ENCODE data around the gene PRKAG2.

Gene PRKAG2

DNA sequence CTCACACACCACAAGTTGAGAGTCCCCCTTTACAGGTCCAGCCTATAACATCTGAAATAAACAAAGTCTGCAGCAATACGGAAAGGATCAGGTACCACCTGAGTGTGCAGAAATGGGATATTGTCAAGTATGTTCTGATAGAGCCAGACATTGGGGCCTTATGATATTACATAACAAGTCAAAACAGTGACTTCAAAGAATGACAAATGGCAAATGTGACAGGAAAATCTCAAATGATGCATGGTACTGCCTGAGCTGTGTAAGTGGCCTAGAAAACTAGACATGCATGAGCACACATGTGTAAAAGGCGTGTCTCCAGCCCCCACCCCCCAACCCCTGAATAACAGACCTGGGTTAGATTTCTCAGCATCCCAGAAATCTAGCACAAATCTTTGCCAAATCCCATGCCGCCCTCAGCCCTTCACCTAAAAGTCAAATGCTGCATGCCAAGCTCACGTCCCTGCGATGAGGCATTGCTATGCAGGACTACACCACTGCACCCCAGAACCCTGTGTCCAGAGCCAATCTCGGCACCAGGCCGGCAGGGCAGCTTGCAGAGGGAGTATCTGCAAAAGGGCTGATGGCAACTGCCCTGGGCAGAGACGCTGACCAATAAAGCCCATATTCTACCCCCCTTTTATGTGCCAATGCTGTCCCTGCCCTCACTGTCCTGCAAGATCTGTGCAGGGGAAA, 58.8 kb downstream of the PRKAG2 start:
- DNase-seq (ENCODE audit: low spot score): no peak

DNA sequence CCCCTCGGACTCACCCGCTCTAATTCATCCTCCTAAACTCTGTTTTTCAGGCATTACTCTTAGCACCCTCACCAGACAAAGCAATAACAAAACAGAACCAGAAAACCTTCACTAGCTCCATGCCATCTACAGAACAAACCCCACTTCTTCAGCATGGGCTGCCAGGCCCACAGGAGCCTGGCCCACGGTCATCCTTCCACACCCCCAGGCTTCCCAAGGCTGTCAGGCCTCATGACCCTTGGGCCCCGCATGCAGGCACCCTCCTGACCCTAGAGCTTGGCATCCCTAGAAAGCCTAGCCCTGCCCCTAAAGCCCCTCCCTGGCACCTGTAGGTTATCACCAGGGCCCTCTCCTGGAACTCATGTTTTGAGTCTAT, 59.6 kb downstream of the PRKAG2 start:
- no peak for DNase-seq (ENCODE audit: low spot score)

DNA sequence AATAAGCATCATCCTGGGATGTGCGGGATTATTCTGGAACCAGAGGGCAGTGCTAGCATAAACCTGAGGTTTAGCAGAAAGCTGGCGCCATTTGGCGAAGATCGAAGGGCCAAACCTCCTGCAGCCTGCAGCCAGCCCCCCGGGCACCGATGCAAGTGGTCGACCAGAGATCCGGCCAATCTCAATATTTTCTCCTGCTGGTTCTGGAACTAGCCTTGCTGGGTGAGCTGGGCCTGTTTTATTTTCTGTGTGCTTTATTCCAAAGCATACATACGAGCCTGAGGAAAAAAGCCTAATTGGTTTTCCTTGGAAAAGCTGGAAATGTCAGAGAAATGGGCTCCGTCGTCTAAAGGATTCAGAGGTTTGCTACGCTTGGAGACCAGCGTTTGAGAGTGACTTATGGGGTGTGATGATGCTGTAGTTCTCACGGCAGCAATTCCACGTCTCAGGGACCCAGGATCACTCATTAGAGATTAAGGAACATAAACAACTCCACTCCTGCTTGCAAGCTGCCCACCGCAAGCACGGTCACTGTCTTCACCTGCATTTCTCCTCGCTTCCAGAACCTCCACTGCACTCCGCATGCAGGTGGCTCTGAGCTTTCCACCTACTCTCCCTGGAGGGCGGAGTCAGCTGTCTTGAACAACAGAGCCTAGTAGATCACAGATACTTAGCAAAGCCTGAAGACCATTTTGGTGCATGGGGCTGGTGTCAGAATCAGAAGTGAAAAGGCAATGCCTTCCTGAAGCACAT, 60.2 kb downstream of the PRKAG2 start:
- no peak for DNase-seq (ENCODE audit: low spot score)

DNA sequence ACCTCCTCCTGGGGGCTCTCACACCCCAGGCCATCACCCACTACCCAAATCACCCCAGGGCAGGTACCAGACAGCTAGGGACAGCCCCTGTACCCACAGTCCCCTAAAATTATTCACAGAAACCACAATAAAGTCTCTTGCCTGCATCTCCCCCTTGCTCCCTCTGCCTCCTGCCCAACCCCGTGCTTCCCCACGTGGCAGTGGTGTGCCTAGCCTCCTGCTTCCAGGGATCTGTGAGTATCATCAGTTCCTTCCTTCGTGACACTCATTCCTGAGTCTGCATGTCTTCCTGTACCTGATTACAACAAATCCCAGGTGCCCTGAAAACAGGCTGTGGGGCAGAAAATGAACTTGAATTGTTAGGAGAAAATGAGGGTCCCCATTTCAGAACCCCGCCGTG, 61.5 kb downstream of the PRKAG2 start:
- no peak for DNase-seq (ENCODE audit: low spot score)

DNA sequence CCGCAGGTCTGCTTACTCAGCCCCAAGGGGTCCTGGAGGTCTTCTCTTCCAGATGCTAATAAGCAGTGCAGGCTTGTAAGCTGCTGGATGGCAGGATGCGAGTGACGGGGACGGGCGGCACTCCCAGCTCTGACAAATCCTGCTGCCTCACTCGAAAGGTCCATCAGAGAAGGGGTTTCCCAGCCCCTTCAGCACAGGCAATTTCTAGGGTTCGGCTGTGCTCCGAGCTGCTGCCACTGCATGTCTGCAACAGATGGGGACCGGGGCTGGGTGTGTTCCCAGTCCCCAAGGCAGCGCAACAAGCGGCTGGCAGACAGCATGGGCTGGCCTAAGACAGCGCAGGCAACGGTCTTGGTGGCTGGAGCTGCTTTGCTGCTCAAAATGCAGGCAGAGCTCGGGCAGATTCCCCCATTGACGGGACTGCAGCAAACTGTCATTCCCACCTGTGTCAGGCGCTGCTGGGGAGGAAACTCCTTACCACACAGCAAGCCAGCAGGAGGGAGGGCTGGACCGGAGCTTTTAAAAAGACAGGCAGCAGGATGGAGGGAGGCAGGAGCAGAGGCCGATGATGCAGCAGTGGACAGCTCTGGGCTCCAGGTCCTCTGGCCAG, 62.4 kb downstream of the PRKAG2 start:
- no peak for DNase-seq (ENCODE audit: low spot score)

DNA sequence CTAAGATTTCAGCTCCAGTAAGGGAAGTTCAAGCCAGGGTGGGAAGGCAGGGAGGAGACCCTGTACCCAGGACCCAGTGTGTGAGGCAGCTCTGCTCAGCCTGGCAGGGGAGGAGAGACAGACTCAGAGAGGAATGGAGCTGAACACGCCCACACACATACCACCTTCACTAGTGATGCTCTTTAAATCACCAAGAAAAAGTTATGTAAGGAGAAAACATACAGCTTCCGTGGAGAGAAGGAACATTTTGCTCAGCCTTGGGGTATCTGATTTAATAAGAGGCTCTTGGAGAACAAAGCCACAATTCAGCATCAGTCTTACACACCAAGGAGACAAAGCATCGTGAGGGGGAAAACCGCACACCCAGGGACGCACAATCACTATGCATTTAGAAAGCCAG, 62.9 kb downstream of the PRKAG2 start:
- DNase-seq (ENCODE audit: low spot score): no peak

DNA sequence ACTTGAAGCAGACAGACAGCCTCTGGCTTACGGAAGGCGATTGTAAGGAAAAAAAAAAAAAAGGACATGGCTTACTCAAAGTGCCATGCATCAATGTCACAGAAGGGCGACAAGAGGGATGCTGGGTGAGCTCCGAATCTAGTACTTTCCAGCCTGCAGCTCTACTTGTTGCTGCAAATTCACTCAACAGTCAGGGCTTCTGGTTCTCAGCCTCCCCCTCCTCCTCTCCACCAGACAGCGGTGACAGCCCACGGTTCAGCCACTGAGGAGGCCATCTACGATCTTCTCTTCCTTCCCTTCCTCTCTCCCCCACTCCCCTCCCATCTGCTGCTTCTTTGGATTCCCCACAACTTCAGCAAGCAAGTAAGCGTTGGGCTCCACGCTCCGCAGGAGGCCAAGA, 63.5 kb downstream of the PRKAG2 start:
- DNase-seq (ENCODE audit: low spot score): no peak

DNA sequence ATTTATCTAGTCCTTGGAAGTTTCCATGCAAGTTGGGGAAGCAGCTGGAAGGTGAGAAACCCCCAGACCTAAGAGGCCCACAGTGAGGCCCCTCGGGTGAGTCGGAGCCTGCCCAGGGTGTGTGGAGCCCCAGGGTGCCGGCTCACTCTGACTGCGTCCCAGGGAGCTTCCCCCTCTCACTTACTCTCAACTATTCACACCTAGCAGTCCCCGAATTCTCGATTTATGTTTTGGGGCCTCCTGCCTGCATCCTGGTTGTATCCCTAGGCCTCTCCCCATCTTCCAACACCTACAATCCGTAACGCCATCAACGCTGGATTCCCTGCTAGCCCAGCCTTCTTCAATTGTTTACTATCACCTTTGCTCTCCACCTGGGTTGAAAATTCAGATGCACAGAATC, 63.9 kb downstream of the PRKAG2 start:
- DNase-seq (ENCODE audit: low spot score): no peak

DNA sequence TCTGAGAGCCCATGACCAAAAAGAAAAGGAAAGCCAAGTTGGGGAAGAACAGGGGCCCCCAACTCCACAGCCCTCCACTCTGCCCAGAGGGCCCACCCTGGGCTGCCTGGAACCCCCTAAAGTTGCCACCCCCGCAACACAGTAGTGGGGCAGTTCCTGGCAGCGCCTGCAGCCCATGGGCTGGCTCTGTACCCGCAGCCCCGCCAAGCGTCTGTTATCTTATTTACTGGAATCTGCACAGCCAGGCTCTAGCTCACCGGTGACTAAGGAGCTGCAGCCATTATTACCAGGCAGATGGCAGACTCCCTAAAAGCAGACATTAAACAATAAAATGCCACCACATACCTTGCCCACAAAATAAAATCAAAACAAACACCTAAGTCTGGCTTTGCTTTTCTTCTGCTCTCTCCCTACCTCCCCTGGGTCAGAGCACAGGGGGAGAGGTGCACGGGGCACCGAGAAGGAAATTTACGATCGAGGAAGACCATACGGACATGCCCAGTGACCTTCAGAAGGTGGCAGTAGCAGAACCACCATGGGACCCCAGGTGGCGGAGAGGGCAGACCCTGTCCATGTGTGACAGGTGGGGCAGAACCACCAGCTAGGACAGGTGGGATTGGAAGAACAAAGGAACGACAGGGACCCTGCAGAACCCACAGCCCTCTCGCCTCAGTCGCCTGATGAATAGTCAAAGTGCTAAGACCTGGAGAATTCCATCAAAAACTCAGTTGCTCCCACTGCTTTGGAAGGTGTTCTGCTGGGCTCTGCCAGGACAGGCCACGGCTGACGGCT, 66.3 kb downstream of the PRKAG2 start:
- DNase-seq (ENCODE audit: low spot score): no peak

DNA sequence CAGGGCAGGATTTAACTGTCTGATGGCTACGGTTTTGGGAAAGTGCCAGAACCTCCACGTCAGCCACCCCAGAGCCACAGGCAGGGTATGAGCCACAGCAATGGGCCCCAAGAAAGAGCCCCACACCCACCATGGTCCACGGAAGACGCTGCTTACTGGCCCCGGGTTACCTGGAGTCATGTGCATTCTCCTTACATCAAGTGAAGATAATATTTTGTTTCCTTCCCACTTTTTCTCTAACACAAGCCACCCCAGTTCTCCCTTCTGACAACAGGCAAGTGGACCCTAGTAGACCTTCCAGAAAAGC, 67.1 kb downstream of the PRKAG2 start:
- no peak for DNase-seq (ENCODE audit: low spot score)

DNA sequence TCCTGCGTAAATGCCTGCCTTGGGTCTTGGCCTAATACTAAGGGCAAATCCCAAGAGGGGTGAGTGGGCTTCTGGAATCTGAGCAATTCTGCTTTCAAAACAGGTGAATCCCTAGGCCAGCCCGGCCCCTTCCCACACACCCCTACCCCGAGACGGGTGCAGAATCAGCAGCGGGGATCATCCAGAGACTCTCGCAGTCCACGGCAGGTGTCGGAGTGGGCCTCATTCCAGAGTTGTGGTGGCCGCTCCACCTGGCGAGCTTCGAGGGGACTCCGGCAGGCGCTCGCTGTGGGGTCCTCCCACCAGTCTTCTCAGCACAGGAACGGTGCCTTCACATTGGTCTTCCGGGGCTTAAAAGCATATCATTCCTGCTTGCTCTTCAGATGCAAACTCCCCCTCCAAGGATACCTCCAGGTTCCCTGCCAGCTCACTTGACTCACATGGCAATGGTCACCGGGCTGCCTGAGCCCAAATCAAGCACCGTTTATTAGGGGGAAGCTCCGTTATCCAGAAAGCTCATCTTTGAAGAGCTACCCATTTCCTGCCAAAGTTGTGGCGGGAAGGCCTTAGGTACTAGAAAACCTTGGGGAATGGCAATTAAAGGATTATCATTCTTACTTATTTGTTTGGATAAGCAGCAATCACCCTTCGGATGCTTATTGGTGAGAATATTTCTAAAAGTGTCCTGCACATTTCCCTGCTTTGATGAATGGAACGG, 67.6 kb downstream of the PRKAG2 start:
- DNase-seq (ENCODE audit: low spot score): no peak

DNA sequence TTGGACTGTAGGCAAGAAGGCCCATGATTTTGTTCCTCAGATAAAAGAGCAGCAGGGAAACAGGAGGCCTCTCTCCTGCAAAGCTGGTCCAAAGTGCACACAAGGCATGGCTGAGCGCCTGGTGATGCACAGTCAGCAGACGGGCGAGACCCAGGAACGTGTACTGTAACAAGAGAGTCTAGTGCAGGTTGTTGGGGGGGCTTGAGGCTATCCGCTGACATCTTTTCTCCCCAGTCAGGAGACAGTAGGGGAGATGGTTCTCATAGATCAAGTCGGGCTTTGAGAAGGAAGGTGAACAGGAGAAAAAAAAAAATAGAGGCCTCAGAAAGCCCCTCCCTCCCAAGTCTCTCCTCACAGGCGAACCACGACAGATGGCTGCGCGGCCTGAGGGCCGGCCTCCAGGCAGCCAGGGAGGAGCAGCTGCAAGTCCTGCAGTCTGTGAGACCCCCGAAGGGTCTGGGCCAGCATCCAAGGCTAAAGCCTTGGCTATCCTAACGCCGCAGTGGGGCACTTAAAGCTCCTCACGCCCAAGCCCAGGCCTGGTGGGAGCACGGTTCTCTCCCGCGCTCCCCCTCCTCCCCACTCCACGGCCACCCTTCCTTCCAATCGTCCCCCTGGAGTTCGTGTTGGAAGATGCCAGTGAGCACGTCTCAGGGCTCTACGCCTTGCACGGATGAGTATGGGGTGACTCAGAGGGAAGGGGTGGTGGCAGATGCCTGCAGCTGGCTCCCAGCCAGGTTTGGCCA, 68.3 kb downstream of the PRKAG2 start:
- DNase-seq (ENCODE audit: low spot score): no peak

DNA sequence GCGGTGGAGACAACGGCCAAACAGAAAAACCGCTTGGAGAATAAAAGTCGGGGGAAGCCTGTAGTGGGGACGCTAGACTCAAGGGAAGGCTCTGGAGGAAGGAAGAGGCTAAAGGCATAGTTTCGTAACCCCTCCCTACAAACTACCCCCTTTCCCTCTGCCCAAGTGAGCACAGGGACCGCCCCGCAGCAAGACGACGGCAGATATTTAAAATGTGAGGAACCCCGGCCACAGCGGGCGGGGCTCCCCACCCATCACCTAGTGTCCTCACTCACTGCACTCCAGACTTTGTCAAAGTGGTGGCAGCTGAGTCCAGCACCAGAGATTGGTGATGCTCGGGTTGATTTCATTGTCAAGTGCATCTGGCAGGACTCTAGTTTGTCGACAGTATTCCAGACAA, 69.1 kb downstream of the PRKAG2 start:
- no peak for DNase-seq (ENCODE audit: low spot score)

DNA sequence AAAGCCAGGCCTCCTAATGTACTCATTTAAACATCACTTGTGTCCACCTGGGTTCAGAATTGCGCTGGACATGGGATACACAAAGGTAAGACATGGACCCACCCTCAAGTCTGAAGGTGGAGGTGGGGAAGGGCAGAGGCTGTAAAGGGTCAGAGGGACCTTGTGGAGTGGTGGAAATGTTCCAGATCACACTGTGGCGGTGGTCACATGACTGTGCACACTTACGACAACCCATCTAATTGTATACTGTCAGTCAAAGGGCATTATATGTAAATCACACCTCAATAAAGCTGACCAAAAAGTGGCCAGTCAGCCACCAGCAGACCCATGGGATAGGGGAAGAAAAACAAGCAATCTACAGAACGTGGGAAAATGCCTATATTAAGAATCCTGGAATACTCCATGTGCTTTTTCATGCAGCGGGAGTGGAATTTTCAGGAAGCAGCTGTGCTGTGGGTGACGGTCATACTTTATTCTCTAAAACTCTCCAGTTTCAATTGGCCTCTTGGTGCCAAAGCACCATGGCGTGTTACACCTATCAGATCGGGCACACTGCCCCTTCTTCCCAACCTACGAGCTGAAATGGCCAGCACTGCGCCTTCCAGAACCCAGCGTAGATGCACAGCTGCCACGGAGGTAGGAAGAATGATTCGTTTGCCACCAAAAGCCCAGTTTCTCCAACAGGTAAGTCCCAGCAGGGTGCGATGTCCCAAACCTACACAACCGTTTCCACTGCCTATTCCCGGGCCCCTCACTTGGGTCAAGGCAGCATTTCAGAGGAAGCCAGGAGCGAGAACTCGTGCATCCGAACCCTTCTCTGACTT, 69.8 kb downstream of the PRKAG2 start:
- DNase-seq (ENCODE audit: low spot score): no peak

DNA sequence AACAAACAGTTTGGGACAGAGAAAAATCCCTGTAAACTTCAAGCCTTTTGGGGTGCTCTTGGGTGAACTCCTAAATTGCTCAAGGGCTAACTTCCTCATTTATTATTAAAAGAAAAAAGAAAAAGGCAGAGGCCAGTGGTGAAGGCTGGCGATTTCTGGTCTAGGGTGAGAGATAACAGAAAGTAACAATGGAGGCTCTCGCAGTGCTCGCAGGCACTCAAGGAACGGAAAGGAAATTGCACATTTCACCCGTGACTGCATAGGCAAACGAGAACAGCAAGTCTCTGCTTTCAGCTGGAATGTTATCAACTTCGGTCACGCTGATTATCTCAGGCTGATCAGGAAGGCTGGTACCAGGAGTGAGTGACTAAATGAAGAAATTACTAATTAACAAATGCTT, 70.7 kb downstream of the PRKAG2 start:
- no peak for DNase-seq (ENCODE audit: low spot score)

DNA sequence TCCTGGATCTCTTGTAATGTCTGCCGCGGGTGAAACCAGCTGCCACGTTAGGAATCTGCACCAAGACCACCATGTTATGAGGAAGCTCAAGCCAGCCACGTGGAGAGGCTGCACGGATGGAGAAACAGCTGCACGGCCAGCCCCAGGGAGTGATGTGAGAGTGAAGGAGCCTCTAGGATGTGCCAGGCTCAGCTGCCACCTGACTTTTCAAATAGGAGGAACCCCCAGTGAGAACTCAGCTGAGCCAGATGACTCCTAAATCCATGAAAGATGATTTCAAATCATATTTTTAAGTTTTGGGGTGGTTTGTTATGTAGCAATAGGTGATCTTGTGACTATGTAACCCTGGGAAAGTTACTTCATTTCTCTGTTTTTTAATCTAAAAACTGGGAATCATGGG, 71.7 kb downstream of the PRKAG2 start:
- DNase-seq (ENCODE audit: low spot score): no peak

DNA sequence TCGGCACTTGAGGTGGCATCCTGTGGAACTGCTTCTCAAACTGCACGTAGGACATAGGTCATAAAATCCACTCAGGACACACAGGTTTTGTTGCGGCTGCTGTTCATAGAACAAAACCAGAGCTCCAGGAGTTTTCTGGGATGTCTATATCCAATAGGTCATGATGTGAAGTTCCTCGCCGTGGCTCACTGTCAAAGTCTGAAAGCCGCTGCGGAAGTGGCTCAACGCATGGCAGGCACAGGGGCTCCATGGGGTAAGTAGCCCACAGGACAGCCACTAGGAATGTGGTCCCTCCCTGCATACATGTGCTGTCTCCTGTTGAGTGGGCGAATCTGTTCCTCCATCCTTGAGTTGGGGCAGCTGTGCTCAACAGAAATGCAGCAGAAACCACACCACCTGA, 72.2 kb downstream of the PRKAG2 start:
- DNase-seq (ENCODE audit: low spot score): no peak

DNA sequence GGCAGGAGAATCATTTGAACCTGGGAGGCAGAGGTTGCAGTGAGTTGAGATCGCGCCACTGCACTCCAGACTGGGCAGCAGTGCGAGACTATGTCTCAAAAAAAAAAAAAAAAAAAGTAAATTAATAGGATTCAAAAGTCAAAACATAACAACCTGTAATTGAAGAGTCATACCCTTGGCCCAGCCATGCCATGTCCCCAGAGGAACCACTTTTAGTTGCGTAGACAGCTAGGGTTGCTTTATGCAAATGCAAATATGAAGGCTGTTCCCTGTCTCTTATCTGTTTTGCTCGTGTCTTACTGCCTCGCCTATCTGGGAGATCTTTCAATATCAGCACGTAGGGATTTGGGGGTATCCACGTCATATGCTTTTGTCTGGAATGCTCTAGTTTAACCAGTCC, 73.1 kb downstream of the PRKAG2 start:
- DNase-seq (ENCODE audit: low spot score): no peak

DNA sequence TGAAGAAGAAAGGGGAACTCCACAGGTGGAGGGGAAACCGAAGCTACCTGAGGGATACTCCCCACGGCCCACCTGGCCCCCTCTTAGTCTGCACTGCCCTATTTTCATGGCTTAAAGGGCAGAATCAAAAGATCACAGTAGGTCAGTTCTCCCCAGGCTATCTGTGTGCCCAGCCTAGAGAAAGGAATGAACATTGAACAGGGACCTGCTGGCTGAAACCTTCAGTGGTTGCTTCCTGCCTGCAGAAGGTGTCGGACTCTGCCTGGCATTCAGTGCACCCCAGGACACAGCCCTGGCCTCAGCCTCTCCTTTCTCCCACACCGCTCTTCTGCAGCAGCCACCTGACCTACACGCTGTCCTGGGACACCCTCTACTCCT, 74.5 kb downstream of the PRKAG2 start:
- no peak for DNase-seq (ENCODE audit: low spot score)

DNA sequence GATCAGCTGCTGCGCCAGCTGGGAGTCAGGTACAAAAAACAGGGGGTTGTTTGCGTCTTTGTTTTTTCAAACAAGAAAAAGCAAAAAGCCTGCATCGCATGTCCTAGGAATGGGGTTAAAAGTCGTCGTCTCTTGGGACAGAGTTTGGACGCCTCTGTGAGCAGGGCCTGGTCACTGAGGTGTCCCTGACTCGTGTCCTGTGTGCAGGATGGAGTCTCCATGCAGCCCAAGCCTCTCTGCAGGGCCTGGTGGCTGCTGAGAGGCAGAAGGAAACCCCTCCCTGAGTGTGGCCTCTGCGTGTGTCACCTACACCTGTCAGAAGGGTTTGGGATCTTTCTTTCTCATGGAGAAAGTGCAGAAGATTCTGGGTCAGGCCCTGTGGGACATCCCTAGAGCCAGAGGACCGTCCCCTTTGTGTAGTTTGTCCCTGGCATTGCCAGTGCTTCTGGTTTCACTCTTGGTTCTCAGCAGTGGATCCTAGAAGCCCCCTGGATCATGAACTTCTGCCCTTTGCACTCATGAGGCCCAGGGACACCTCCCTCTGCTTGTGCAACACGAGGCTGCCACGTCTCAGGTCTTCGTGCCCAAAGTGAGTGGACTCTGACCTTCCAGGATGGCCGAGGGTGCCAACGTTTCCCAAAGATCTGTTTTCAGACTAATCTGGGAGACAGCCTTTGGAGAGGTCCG, 75.0 kb downstream of the PRKAG2 start:
- DNase-seq (ENCODE audit: low spot score): no peak
